ENCODE data around the gene CMPK1.

The CMPK1 gene

GRCh38 chr1:47389731-47390130 is 56.1 kb downstream of the CMPK1 start:
- TF ChIP-seq CTCF (IDR thresholded peaks at IDR 0.05) = no peak

- no peak for TF ChIP-seq CTCF (IDR thresholded peaks at IDR 0.05)
Measured at GRCh38 chr1:47390843-47391242, 57.3 kb downstream of the CMPK1 start.

GRCh38 chr1:47393141-47393540 is 59.6 kb downstream of the CMPK1 start:
- TF ChIP-seq CTCF (IDR thresholded peaks at IDR 0.05) = no peak

GRCh38 chr1:47395433-47395832 is 61.8 kb downstream of the CMPK1 start:
- TF ChIP-seq CTCF (IDR thresholded peaks at IDR 0.05) = no peak

- TF ChIP-seq CTCF (IDR thresholded peaks at IDR 0.05) = no peak
Measured at GRCh38 chr1:47396671-47397196, 63.1 kb downstream of the CMPK1 start.

GRCh38 chr1:47399138-47399845 is 65.7 kb downstream of the CMPK1 start:
- no peak for TF ChIP-seq CTCF (IDR thresholded peaks at IDR 0.05)

DNA sequence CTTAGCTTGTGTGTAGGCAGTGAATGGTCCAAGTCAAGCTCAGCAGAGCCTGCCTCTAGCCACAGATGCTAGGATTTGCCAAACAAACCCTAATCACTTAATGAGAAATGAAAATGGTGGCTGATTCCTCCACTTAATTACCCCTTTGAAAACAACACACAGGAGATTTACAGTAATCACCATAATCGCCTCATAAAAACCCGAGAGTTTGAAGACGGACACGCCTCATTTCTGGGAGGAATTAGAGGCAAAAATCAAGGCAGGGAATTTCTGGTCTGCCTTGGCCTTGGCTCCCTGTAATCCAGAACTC is 66.2 kb downstream of the CMPK1 start:
- TF ChIP-seq CTCF (IDR thresholded peaks at IDR 0.05) = no peak

- TF ChIP-seq CTCF (IDR thresholded peaks at IDR 0.05) = no peak
Measured at GRCh38 chr1:47401761-47402160, 68.2 kb downstream of the CMPK1 start.
